Measurements from ENCODE around the gene DDX10.

The DDX10 gene

DNA sequence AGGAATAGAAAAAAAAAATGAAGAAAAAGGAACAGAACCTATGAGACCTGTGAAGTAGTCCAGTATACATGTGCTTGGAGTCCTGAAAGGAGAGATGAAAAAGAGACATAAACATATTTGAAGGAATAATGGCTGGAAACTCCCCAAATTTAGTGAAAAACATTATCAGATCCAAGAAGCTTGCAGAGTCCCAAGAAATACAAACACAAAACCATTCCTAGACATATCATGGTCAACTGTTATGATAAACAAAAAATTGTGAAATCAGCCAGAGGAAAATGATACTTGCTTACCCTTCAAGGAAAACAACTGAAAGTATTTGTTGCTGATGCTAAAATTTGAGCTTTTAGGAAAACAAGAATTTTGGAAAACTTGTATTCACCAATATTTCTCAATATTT lies 250.1 kb downstream of the DDX10 start:
- H3K27me3 ChIP-seq (ENCODE audit: control insufficient read depth, insufficient read depth, low read length) = no peaks in the 10 kb centered on the region
- no peaks in the 10 kb centered on the region for H3K4me1 ChIP-seq (ENCODE audit: control insufficient read depth, insufficient read depth, low read length)
- no peak overlapping the region for H3K9ac ChIP-seq (ENCODE audit: low read length)
- H3K27ac ChIP-seq (ENCODE audit: low read depth, low read length) = no peak overlapping the region
- no peak overlapping the region for H3K4me3 ChIP-seq (ENCODE audit: low read length)
- H3K36me3 ChIP-seq (ENCODE audit: control insufficient read depth, insufficient read depth, low read length) = no peaks in the 10 kb centered on the region

DNA sequence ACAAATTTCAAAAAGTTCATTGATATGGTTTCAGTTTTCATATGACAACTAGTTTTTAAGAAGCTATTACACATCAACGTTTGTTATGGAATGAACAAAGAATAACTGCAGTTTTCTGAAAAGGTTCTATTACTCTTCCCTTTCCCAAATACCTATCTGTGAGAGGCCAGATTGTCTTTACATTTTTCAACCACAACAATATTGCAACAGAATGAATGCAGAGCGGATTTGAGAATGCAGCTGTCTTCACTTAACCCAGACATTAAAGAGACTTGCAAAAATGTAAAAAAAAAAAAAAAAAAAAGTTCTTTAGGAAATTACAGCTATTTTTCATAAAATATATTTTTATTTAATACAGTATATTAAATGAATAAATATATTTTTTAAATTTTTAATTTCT lies 250.8 kb downstream of the DDX10 start:
- Histone ChIP-seq H3K4me1 (ENCODE audit: control insufficient read depth, insufficient read depth, low read length) (no peaks in the 10 kb centered on the region), H3K27ac (ENCODE audit: low read depth, low read length) (no peak overlapping the region), H3K36me3 (ENCODE audit: control insufficient read depth, insufficient read depth, low read length) (no peaks in the 10 kb centered on the region), H3K9ac (ENCODE audit: low read length) (no peak overlapping the region), H3K27me3 (ENCODE audit: control insufficient read depth, insufficient read depth, low read length) (no peaks in the 10 kb centered on the region), H3K4me3 (ENCODE audit: low read length) (no peak overlapping the region)

DNA sequence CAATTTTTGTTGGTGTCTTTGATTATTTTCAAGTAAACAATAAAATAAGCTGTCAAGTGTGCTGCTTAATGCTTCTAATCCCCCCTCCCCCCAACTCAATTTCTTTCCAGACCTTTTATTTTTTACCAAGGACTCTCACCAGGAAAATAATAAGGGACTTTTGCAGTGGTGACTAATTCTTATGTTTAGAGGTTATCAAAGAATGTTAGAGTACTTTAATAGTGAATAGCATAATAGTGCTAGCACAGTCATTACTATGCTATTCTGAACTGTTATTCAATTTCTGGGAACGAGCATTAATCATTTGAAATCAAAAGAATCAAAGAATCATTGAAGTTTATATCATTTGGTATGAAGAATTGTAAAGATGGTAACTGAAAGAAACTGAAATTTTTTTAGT lies 251.4 kb downstream of the DDX10 start:
- Histone ChIP-seq H3K36me3 (ENCODE audit: control insufficient read depth, insufficient read depth, low read length) (no peaks in the 10 kb centered on the region), H3K4me3 (ENCODE audit: low read length) (no peak overlapping the region), H3K27me3 (ENCODE audit: control insufficient read depth, insufficient read depth, low read length) (no peaks in the 10 kb centered on the region), H3K27ac (ENCODE audit: low read depth, low read length) (no peak overlapping the region), H3K9ac (ENCODE audit: low read length) (no peak overlapping the region), H3K4me1 (ENCODE audit: control insufficient read depth, insufficient read depth, low read length) (no peaks in the 10 kb centered on the region)

DNA sequence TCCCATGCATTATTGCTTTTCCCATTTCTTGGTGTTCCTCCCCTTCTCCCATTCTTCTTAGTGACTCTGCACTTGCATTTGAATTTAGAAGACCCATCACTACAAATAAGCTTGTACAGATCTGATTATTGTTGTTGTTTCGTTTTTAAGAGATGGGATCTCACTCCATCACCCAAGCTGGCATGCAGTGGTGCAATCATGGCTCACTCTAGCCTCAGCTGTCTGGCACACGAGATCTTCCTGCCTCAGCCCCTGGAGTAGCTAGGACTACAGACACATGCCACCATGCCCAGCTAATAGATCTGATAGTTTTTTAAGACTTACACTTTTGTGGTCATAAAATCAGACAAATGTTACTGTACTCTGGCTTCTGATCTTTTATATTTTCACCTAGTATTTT lies 252.1 kb downstream of the DDX10 start:
- no peaks in the 10 kb centered on the region for H3K4me1 ChIP-seq (ENCODE audit: control insufficient read depth, insufficient read depth, low read length)
- no peak overlapping the region for H3K27ac ChIP-seq (ENCODE audit: low read depth, low read length)
- H3K4me3 ChIP-seq (ENCODE audit: low read length) = no peak overlapping the region
- H3K36me3 ChIP-seq (ENCODE audit: control insufficient read depth, insufficient read depth, low read length) = no peaks in the 10 kb centered on the region
- H3K9ac ChIP-seq (ENCODE audit: low read length) = no peak overlapping the region
- no peaks in the 10 kb centered on the region for H3K27me3 ChIP-seq (ENCODE audit: control insufficient read depth, insufficient read depth, low read length)

DNA sequence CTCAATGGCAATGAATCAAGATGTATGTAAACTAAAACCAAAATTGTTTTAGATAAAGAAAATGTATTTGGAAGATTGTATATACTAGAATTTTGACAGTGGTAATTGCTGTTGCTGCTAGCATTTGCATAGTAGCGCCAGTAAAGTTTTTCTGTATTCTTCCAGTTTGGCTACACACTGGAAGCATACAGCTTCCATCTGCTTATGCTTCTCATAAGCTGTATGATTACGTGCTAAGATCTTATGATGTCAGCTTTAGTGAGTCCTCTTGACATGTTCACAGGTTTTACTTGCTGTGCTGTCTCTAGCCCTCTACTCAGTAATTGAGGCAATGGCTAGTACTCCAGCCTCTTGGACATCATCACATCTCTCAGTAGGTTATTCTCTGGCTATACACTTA lies 256.3 kb downstream of the DDX10 start:
- no peak overlapping the region for H3K9ac ChIP-seq (ENCODE audit: low read length)
- no peaks in the 10 kb centered on the region for H3K4me1 ChIP-seq (ENCODE audit: control insufficient read depth, insufficient read depth, low read length)
- no peak overlapping the region for H3K4me3 ChIP-seq (ENCODE audit: low read length)
- H3K27ac ChIP-seq (ENCODE audit: low read depth, low read length) = no peak overlapping the region
- H3K27me3 ChIP-seq (ENCODE audit: control insufficient read depth, insufficient read depth, low read length) = no peaks in the 10 kb centered on the region
- no peaks in the 10 kb centered on the region for H3K36me3 ChIP-seq (ENCODE audit: control insufficient read depth, insufficient read depth, low read length)

DNA sequence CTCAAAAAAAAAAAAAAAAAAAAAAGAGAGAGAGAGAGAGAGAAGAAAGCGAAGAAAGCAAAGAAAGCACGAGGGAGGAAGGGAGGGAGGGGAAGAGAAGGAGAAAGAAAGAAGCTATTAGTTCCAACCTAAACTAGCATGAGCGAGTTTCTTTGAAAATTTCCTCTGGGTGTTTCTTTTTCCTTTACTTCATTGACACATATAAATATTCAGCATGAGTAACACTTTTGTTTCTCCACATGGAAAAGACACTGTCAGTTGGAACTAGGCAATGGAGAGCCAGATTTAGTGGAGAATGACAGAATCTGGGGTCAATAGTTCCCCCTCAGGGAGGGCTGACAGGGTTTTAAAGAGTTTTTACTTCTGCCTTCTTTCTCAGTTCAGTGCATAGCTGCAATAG lies 257.4 kb downstream of the DDX10 start:
- no peak overlapping the region for H3K4me3 ChIP-seq (ENCODE audit: low read length)
- no peaks in the 10 kb centered on the region for H3K4me1 ChIP-seq (ENCODE audit: control insufficient read depth, insufficient read depth, low read length)
- no peak overlapping the region for H3K9ac ChIP-seq (ENCODE audit: low read length)
- H3K36me3 ChIP-seq (ENCODE audit: control insufficient read depth, insufficient read depth, low read length) = no peaks in the 10 kb centered on the region
- no peaks in the 10 kb centered on the region for H3K27me3 ChIP-seq (ENCODE audit: control insufficient read depth, insufficient read depth, low read length)
- H3K27ac ChIP-seq (ENCODE audit: low read depth, low read length) = no peak overlapping the region

DNA sequence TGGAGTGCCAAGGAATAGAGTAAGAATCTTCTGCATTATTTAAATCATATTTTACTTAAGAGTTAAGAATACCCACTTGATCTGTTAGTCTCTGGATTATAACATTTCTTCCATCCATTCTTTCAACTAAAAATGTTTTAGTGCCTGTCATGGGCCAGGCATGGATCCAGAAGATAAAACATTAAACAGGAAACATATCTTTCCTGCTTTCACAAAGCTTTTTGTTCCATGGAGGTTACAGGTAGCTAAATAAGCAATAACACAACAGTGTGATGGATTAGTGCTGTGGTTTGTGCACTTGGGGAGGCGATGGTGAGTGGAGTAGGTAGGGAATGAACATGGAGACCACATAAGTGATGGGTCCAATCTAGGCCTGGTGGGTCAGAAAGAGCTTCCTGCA lies 258.5 kb downstream of the DDX10 start:
- H3K27me3 ChIP-seq (ENCODE audit: control insufficient read depth, insufficient read depth, low read length) = no peaks in the 10 kb centered on the region
- H3K27ac ChIP-seq (ENCODE audit: low read depth, low read length) = no peak overlapping the region
- no peak overlapping the region for H3K4me3 ChIP-seq (ENCODE audit: low read length)
- no peak overlapping the region for H3K9ac ChIP-seq (ENCODE audit: low read length)
- H3K4me1 ChIP-seq (ENCODE audit: control insufficient read depth, insufficient read depth, low read length) = no peaks in the 10 kb centered on the region
- no peaks in the 10 kb centered on the region for H3K36me3 ChIP-seq (ENCODE audit: control insufficient read depth, insufficient read depth, low read length)

DNA sequence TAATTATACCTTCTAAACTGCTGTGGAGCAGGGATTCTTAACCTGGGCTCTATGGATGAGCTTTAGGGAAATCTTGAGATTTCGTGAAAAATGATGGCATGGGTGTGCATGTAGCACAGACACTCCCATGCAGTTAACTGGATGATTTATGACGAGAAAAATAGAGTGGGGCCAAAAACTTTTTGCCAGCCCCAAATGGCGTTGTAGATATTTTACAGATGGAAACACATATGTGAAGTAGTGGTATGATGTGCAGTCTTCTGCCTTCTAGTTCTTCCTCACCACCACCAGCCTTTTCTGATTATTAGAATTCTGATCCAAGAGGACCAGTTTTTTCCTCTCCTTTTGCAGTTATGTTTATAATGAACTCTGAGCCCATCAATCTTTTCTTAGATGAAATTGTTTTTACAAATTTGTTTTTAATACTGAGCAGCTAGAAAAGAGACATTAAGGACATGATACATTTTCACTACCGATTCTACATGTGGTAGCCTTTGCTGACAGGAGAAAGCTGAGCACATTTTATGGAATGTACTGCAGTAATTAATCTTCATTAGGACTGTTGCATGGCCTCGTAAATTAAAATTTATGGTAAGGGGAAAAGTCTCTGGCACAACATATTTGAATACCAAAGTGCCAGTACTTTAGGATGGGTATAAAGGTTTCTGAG lies 261.4 kb downstream of the DDX10 start:
- no peak overlapping the region for H3K27ac ChIP-seq (ENCODE audit: low read depth, low read length)
- no peak overlapping the region for H3K4me3 ChIP-seq (ENCODE audit: low read length)
- H3K27me3 ChIP-seq (ENCODE audit: control insufficient read depth, insufficient read depth, low read length) = no peaks in the 10 kb centered on the region
- no peaks in the 10 kb centered on the region for H3K4me1 ChIP-seq (ENCODE audit: control insufficient read depth, insufficient read depth, low read length)
- H3K36me3 ChIP-seq (ENCODE audit: control insufficient read depth, insufficient read depth, low read length) = no peaks in the 10 kb centered on the region
- no peak overlapping the region for H3K9ac ChIP-seq (ENCODE audit: low read length)

DNA sequence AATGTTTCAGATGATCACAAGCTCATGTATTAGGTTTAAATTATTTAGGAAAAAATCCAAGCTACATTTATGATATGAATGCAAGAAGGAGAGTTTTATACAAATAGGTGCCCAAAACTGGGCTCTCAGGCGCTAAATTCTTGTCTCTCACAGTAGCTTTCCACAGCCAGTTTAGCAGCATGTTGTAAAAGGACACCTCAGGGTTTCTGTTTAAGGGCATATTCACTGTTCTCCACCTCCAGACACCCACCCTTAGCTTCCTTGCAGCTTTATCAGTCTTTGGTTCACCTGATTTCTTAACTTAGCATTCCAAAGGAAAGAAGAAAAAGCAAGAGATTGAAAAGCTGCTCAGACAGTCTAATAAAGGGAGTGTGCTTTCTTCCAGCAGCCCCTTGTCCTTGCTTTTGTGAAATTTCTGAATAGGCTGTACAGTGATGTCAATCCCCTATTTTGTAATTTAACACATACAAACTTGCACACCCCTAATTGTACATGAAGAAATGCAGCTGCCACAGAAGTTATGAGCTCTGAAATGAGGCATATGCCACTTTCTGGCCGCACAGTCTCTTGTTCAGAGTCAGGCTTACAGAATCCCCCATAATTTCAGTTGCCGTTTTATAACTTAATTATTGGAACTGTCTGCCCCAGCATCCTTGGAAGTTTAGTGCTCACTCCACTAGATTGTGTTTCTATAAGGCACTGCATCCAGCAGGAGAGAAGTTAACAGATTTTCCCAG lies 262.1 kb downstream of the DDX10 start:
- Histone ChIP-seq H3K27ac (ENCODE audit: low read depth, low read length) (no peak overlapping the region), H3K4me3 (ENCODE audit: low read length) (no peak overlapping the region), H3K36me3 (ENCODE audit: control insufficient read depth, insufficient read depth, low read length) (no peaks in the 10 kb centered on the region), H3K4me1 (ENCODE audit: control insufficient read depth, insufficient read depth, low read length) (no peaks in the 10 kb centered on the region), H3K9ac (ENCODE audit: low read length) (no peak overlapping the region), H3K27me3 (ENCODE audit: control insufficient read depth, insufficient read depth, low read length) (no peaks in the 10 kb centered on the region)

DNA sequence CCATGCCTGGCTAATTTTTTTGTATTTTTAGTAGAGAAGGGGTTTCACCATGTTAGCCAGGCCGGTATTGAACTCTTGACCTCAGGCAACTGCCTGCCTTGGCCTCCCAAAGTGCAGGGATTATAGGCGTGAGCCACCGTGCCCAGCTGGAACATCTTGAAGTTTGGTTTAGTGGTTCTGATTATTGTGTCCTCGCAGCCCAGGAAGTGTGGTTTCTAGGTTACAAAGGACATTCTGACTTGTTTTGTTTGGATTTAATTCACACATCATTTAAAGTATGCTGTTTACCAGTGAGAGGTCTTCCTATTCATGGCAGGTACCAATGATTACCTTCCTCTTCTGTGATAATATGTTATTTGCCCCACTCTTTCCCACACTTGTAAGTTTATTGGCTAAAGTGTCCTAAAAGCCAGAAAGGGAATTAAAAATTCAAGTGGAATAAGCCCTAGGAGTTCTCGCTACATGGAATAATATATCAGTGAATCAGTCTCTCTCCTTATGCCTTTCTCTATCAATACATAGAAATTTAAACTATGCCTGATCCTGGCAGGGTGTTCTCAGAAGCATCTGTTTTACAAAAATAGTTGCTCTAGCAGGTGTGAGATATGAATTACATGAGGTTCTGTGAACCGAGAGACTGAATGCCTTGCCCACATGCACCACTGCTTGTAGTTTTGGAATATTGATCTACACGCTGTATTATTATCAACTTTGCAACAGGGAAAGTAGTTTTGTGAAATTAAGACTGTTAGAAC lies 263.1 kb downstream of the DDX10 start:
- no peak overlapping the region for H3K4me3 ChIP-seq (ENCODE audit: low read length)
- no peaks in the 10 kb centered on the region for H3K4me1 ChIP-seq (ENCODE audit: control insufficient read depth, insufficient read depth, low read length)
- H3K9ac ChIP-seq (ENCODE audit: low read length) = no peak overlapping the region
- H3K36me3 ChIP-seq (ENCODE audit: control insufficient read depth, insufficient read depth, low read length) = no peaks in the 10 kb centered on the region
- no peak overlapping the region for H3K27ac ChIP-seq (ENCODE audit: low read depth, low read length)
- H3K27me3 ChIP-seq (ENCODE audit: control insufficient read depth, insufficient read depth, low read length) = no peaks in the 10 kb centered on the region

DNA sequence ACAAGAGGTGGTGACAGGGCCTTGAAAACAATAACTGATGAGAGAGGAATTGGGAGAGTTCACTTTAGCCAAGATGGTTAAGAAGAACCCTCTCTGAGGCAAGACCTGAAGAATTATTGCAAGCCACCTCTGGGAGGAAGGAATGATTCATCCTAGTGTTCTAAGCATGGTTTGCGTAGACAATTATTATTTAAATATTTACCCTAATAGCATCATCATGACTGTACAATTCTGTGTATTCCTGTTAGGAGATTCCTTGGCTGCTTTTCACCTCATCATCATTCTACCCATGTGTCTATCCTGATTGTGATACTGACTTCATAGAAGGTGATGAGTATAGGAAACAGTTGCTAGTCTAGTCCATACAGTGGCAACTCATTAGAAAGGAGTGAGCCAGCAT lies 264.4 kb downstream of the DDX10 start:
- no peaks in the 10 kb centered on the region for H3K27me3 ChIP-seq (ENCODE audit: control insufficient read depth, insufficient read depth, low read length)
- H3K27ac ChIP-seq (ENCODE audit: low read depth, low read length) = no peak overlapping the region
- H3K4me3 ChIP-seq (ENCODE audit: low read length) = no peak overlapping the region
- no peaks in the 10 kb centered on the region for H3K4me1 ChIP-seq (ENCODE audit: control insufficient read depth, insufficient read depth, low read length)
- H3K9ac ChIP-seq (ENCODE audit: low read length) = no peak overlapping the region
- H3K36me3 ChIP-seq (ENCODE audit: control insufficient read depth, insufficient read depth, low read length) = no peaks in the 10 kb centered on the region

DNA sequence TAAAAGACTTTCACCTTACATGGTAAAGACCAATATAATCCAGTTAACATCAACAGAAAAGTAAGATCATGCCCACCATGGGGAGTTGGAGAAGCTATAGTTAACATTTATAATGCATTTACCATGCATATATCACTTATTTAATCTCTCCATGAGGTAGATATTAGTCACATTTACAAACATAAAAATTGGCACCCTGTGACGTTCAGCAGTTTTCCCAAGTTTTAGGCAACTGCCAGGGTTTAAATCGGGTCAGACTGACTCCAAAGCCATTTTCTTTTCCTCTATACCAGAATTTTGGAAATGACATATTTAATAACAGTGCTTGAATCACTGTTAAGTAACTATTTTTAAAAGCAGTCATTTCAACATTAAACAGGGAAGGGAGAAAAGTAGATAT lies 266.3 kb downstream of the DDX10 start:
- no peak overlapping the region for H3K27ac ChIP-seq (ENCODE audit: low read depth, low read length)
- no peak overlapping the region for H3K4me3 ChIP-seq (ENCODE audit: low read length)
- no peaks in the 10 kb centered on the region for H3K36me3 ChIP-seq (ENCODE audit: control insufficient read depth, insufficient read depth, low read length)
- H3K9ac ChIP-seq (ENCODE audit: low read length) = no peak overlapping the region
- no peaks in the 10 kb centered on the region for H3K27me3 ChIP-seq (ENCODE audit: control insufficient read depth, insufficient read depth, low read length)
- H3K4me1 ChIP-seq (ENCODE audit: control insufficient read depth, insufficient read depth, low read length) = no peaks in the 10 kb centered on the region

Data from rectal smooth muscle tissue (tissue), 1 donor.